SH-SY5Y (cell line): ENCODE data around the gene SSBP3.

Experiments
- GATA2 ChIP-seq: IDR thresholded peaks from 2 replicates; pipeline ENCODE4 v1.6.1; 2011; ENCODE audit warnings: mild to moderate bottlenecking, low read depth, low read length
- GATA3 ChIP-seq: IDR thresholded peaks from 2 replicates; pipeline ENCODE4 v1.6.1; 2011; ENCODE audit warnings: low read depth, mild to moderate bottlenecking, low read length, moderate library complexity

DNA sequence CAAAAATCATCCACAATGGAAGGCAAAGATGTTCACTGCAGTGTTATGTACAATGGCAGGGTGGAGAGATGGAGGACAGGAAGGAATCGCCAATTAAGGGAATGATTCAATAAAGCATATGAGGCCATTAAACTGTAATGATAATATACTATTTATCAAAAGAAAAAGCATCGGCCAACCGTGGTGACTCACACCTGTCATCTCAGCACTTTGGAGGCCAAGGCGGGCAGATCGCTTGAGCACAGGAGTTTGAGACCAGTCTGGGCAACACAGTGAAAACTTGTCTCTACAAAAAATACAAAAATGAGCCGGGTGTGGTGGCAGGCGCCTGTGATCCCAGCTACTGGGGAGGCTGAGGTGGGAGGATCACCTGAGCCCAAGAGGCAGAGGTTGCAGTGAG is 89.1 kb downstream of the SSBP3 start:
- TF ChIP-seq GATA2 (no peak), GATA3 (no peak)
